ENCODE results near the gene MAGI1.

MAGI1 gene

GRCh38 chr3:65830948-65831732, 207.6 kb downstream of the MAGI1 start:
- no peak overlapping the region for H3K4me2 ChIP-seq (ENCODE audit: low read depth, low read length, poor library complexity, severe bottlenecking)
- TF ChIP-seq EZH2phosphoT487 (conservative IDR thresholded peaks at IDR 0.05; ENCODE audit: low read length) (no peak), CTCF (IDR thresholded peaks at IDR 0.05; ENCODE audit: insufficient read depth, low read length, poor library complexity, severe bottlenecking) (no peak)
- H3K36me3 ChIP-seq (ENCODE audit: low read length) = no peaks in the 10 kb centered on the region
- H3K4me3 ChIP-seq (ENCODE audit: insufficient read depth, low read length, poor library complexity, severe bottlenecking) = no peak overlapping the region
- H3K27ac ChIP-seq (ENCODE audit: low read depth, low read length) = no peak overlapping the region
- H3K9ac ChIP-seq (ENCODE audit: low read length) = no peak overlapping the region
- no peaks in the 10 kb centered on the region for H3K79me2 ChIP-seq (ENCODE audit: insufficient read depth, low read length)
- H3K9me2 ChIP-seq (replicated peaks; ENCODE audit: insufficient read depth, low read length) = no peaks in the 10 kb centered on the region
- no peaks in the 10 kb centered on the region for H3K27me3 ChIP-seq (ENCODE audit: low read length)
- no peaks in the 10 kb centered on the region for H3F3A ChIP-seq (ENCODE audit: insufficient read depth)
- no peak overlapping the region for H2AFZ ChIP-seq (ENCODE audit: low read depth, low read length, severe bottlenecking)
- no peaks in the 10 kb centered on the region for H3K9me3 ChIP-seq (ENCODE audit: insufficient read depth, low read length)
- H4K20me1 ChIP-seq (ENCODE audit: low read depth, low read length) = no peaks in the 10 kb centered on the region

- Histone ChIP-seq H3K4me3 (ENCODE audit: insufficient read depth, low read length, poor library complexity, severe bottlenecking) (no peak overlapping the region), H3K27ac (ENCODE audit: low read depth, low read length) (no peak overlapping the region), H3F3A (ENCODE audit: insufficient read depth) (no peaks in the 10 kb centered on the region), H3K9me3 (ENCODE audit: insufficient read depth, low read length) (no peaks in the 10 kb centered on the region), H3K79me2 (ENCODE audit: insufficient read depth, low read length) (no peaks in the 10 kb centered on the region), H2AFZ (ENCODE audit: low read depth, low read length, severe bottlenecking) (no peak overlapping the region), H3K4me2 (ENCODE audit: low read depth, low read length, poor library complexity, severe bottlenecking) (no peak overlapping the region), H3K27me3 (ENCODE audit: low read length) (no peaks in the 10 kb centered on the region), H3K36me3 (ENCODE audit: low read length) (no peaks in the 10 kb centered on the region), H3K9ac (ENCODE audit: low read length) (no peak overlapping the region), H3K9me2 (replicated peaks; ENCODE audit: insufficient read depth, low read length) (no peaks in the 10 kb centered on the region), H4K20me1 (ENCODE audit: low read depth, low read length) (no peaks in the 10 kb centered on the region)
- no peak for TF ChIP-seq CTCF (IDR thresholded peaks at IDR 0.05; ENCODE audit: insufficient read depth, low read length, poor library complexity, severe bottlenecking)
- no peak for TF ChIP-seq EZH2phosphoT487 (conservative IDR thresholded peaks at IDR 0.05; ENCODE audit: low read length)
Observed at GRCh38 chr3:65829228-65829627, 209.5 kb downstream of the MAGI1 start.

GRCh38 chr3:65828706-65829105, 210.0 kb downstream of the MAGI1 start:
- TF ChIP-seq CTCF (IDR thresholded peaks at IDR 0.05; ENCODE audit: insufficient read depth, low read length, poor library complexity, severe bottlenecking) = no peak
- H3K9me2 ChIP-seq (replicated peaks; ENCODE audit: insufficient read depth, low read length) = no peaks in the 10 kb centered on the region
- no peaks in the 10 kb centered on the region for H3K27me3 ChIP-seq (ENCODE audit: low read length)
- H3K9ac ChIP-seq (ENCODE audit: low read length) = no peak overlapping the region
- no peaks in the 10 kb centered on the region for H4K20me1 ChIP-seq (ENCODE audit: low read depth, low read length)
- H3K79me2 ChIP-seq (ENCODE audit: insufficient read depth, low read length) = no peaks in the 10 kb centered on the region
- no peak overlapping the region for H3K4me2 ChIP-seq (ENCODE audit: low read depth, low read length, poor library complexity, severe bottlenecking)
- no peaks in the 10 kb centered on the region for H3F3A ChIP-seq (ENCODE audit: insufficient read depth)
- H3K27ac ChIP-seq (ENCODE audit: low read depth, low read length) = no peak overlapping the region
- no peak overlapping the region for H3K4me3 ChIP-seq (ENCODE audit: insufficient read depth, low read length, poor library complexity, severe bottlenecking)
- no peak overlapping the region for H2AFZ ChIP-seq (ENCODE audit: low read depth, low read length, severe bottlenecking)
- H3K9me3 ChIP-seq (ENCODE audit: insufficient read depth, low read length) = no peaks in the 10 kb centered on the region
- H3K36me3 ChIP-seq (ENCODE audit: low read length) = no peaks in the 10 kb centered on the region
